SK-N-MC (cell line): ENCODE measurements around the gene GFRA1.

ENCODE experiments used
- EZH2 ChIP-seq: fragments of 200-600 bp; sonication (generic); IDR thresholded peaks from one replicate; pipeline ENCODE4 v1.6.1; 2017; ENCODE audit warnings: antibody characterized with exemption
- POLR2AphosphoS5 ChIP-seq: IDR thresholded peaks from 2 replicates; pipeline ENCODE4 v1.6.1; 2012; ENCODE audit warnings: mild to moderate bottlenecking, low read depth, low read length, borderline replicate concordance

DNA sequence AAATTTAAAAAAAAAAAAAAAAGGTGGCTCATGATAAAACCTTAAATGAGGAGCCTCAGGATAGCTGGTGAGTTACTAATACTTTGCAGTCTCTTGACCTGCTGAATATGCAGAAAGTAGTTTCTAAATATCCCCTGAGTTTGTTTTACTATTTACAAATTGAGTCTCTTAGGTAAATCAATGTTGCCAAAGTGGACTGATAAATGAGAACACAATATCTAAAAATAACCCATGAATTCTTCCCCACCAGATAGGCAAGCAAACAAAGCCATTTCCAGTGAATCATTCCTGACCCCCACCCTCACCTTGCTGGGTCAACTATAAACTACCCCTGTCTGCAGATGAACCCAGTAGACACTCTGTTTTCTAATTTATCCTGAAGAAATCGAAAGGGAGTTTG lies 78.9 kb downstream of the GFRA1 start:
- no peak for TF ChIP-seq POLR2AphosphoS5
- TF ChIP-seq EZH2, result no peak
